ENCODE data around the gene IDUA.

GRCh38 chr4:1022051-1022738 lies 35.4 kb downstream of the IDUA start:
- TF ChIP-seq BHLHE40 (IDR thresholded peaks at IDR 0.05; ENCODE audit: low read depth, low read length): no peak
- no peak for TF ChIP-seq POLR2A (IDR thresholded peaks at IDR 0.05; ENCODE audit: low read depth, low read length)
- TF ChIP-seq, protein P1, sequence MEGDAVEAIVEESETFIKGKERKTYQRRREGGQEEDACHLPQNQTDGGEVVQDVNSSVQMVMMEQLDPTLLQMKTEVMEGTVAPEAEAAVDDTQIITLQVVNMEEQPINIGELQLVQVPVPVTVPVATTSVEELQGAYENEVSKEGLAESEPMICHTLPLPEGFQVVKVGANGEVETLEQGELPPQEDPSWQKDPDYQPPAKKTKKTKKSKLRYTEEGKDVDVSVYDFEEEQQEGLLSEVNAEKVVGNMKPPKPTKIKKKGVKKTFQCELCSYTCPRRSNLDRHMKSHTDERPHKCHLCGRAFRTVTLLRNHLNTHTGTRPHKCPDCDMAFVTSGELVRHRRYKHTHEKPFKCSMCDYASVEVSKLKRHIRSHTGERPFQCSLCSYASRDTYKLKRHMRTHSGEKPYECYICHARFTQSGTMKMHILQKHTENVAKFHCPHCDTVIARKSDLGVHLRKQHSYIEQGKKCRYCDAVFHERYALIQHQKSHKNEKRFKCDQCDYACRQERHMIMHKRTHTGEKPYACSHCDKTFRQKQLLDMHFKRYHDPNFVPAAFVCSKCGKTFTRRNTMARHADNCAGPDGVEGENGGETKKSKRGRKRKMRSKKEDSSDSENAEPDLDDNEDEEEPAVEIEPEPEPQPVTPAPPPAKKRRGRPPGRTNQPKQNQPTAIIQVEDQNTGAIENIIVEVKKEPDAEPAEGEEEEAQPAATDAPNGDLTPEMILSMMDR (conservative IDR thresholded peaks at IDR 0.05; ENCODE audit: low read depth, low read length): no peak
- no peak for TF ChIP-seq RFX5 (IDR thresholded peaks at IDR 0.05; ENCODE audit: low read depth, low read length)
- TF ChIP-seq RAD21 (IDR thresholded peaks at IDR 0.05; ENCODE audit: low read length): no peak
- TF ChIP-seq FOS (IDR thresholded peaks at IDR 0.05; ENCODE audit: low read depth, low read length): no peak
- TF ChIP-seq MXI1 (IDR thresholded peaks at IDR 0.05; ENCODE audit: borderline replicate concordance, low read depth, low read length): no peak
